Rectal smooth muscle tissue (tissue), 1 donor: ENCODE results near the gene ACBD6.

Experiments used
- H3K27ac ChIP-seq: one replicate; pipeline ENCODE4 v1.7.0; 2013; ENCODE audit warnings: low read depth, low read length, inconsistent platforms
- H3K27me3 ChIP-seq: one replicate; pipeline ENCODE4 v1.7.0; 2013; ENCODE audit warnings: low read length; ENCODE audit not compliant: control insufficient read depth, insufficient read depth
- H3K36me3 ChIP-seq: one replicate; pipeline ENCODE4 v1.7.0; 2013; ENCODE audit warnings: low read length; ENCODE audit not compliant: control insufficient read depth, insufficient read depth
- H3K4me1 ChIP-seq: one replicate; pipeline ENCODE4 v1.7.0; 2013; ENCODE audit warnings: low read length; ENCODE audit not compliant: control insufficient read depth, insufficient read depth
- H3K4me3 ChIP-seq: one replicate; pipeline ENCODE4 v1.7.0; 2013; ENCODE audit warnings: low read length
- H3K9ac ChIP-seq: one replicate; pipeline ENCODE4 v1.7.0; 2013; ENCODE audit warnings: low read length

ACBD6 gene

GRCh38 chr1:180500689-180501088 is 1.7 kb downstream of the ACBD6 start:
- no peak overlapping the region for H3K4me3 ChIP-seq
- H3K27me3 ChIP-seq: no peaks in the 10 kb centered on the region
- no peak overlapping the region for H3K9ac ChIP-seq
- H3K36me3 ChIP-seq: no peaks in the 10 kb centered on the region
- H3K4me1 ChIP-seq: peaks cover 9% of the 10 kb centered on the region
- no peak overlapping the region for H3K27ac ChIP-seq

- no peak overlapping the region for H3K9ac ChIP-seq
- H3K27me3 ChIP-seq: no peaks in the 10 kb centered on the region
- H3K27ac ChIP-seq: no peak overlapping the region
- H3K4me3 ChIP-seq: no peak overlapping the region
- H3K4me1 ChIP-seq: peaks cover 9% of the 10 kb centered on the region
- H3K36me3 ChIP-seq: no peaks in the 10 kb centered on the region
These were observed 3.8 kb downstream of the ACBD6 start for GRCh38 chr1:180498594-180498993.

- Histone ChIP-seq H3K27me3 (no peaks in the 10 kb centered on the region), H3K27ac (no peak overlapping the region), H3K4me1 (peaks cover 3% of the 10 kb centered on the region), H3K36me3 (no peaks in the 10 kb centered on the region), H3K9ac (no peak overlapping the region), H3K4me3 (no peak overlapping the region)
These were observed 4.6 kb downstream of the ACBD6 start for GRCh38 chr1:180497826-180498225.

- no peaks in the 10 kb centered on the region for H3K27me3 ChIP-seq
- no peak overlapping the region for H3K9ac ChIP-seq
- no peak overlapping the region for H3K27ac ChIP-seq
- no peaks in the 10 kb centered on the region for H3K36me3 ChIP-seq
- H3K4me3 ChIP-seq: no peak overlapping the region
- H3K4me1 ChIP-seq: no peaks in the 10 kb centered on the region
These were observed 8.0 kb downstream of the ACBD6 start for GRCh38 chr1:180494370-180494769.

- no peaks in the 10 kb centered on the region for H3K4me1 ChIP-seq
- no peak overlapping the region for H3K9ac ChIP-seq
- no peak overlapping the region for H3K27ac ChIP-seq
- no peak overlapping the region for H3K4me3 ChIP-seq
- no peaks in the 10 kb centered on the region for H3K27me3 ChIP-seq
- peaks cover 2% of the 10 kb centered on the region for H3K36me3 ChIP-seq
These were observed 12.4 kb downstream of the ACBD6 start for GRCh38 chr1:180489976-180490375.

GRCh38 chr1:180489313-180489712 is 13.1 kb downstream of the ACBD6 start:
- Histone ChIP-seq H3K4me3 (no peak overlapping the region), H3K27ac (no peak overlapping the region), H3K27me3 (no peaks in the 10 kb centered on the region), H3K9ac (no peak overlapping the region), H3K36me3 (peaks cover 2% of the 10 kb centered on the region), H3K4me1 (no peaks in the 10 kb centered on the region)

- Histone ChIP-seq H3K4me3 (no peak overlapping the region), H3K27ac (no peak overlapping the region), H3K9ac (no peak overlapping the region), H3K4me1 (no peaks in the 10 kb centered on the region), H3K36me3 (peaks cover 2% of the 10 kb centered on the region), H3K27me3 (no peaks in the 10 kb centered on the region)
These were observed 13.7 kb downstream of the ACBD6 start for GRCh38 chr1:180488661-180489060.

GRCh38 chr1:180486092-180486491 is 16.3 kb downstream of the ACBD6 start:
- H3K36me3 ChIP-seq: peaks cover 2% of the 10 kb centered on the region
- H3K4me1 ChIP-seq: no peaks in the 10 kb centered on the region
- no peak overlapping the region for H3K4me3 ChIP-seq
- H3K27ac ChIP-seq: no peak overlapping the region
- H3K27me3 ChIP-seq: no peaks in the 10 kb centered on the region
- no peak overlapping the region for H3K9ac ChIP-seq

- peaks cover 2% of the 10 kb centered on the region for H3K36me3 ChIP-seq
- no peaks in the 10 kb centered on the region for H3K27me3 ChIP-seq
- no peak overlapping the region for H3K4me3 ChIP-seq
- H3K9ac ChIP-seq: no peak overlapping the region
- H3K27ac ChIP-seq: no peak overlapping the region
- no peaks in the 10 kb centered on the region for H3K4me1 ChIP-seq
These were observed 17.9 kb downstream of the ACBD6 start for GRCh38 chr1:180484490-180484889.

- Histone ChIP-seq H3K4me3 (no peak overlapping the region), H3K27me3 (no peaks in the 10 kb centered on the region), H3K9ac (no peak overlapping the region), H3K27ac (no peak overlapping the region), H3K4me1 (no peaks in the 10 kb centered on the region), H3K36me3 (no peaks in the 10 kb centered on the region)
These were observed 19.7 kb downstream of the ACBD6 start for GRCh38 chr1:180482425-180483275.

GRCh38 chr1:180470031-180470430 is 32.3 kb downstream of the ACBD6 start:
- Histone ChIP-seq H3K4me1 (no peaks in the 10 kb centered on the region), H3K36me3 (no peaks in the 10 kb centered on the region), H3K27ac (no peak overlapping the region), H3K4me3 (no peak overlapping the region), H3K27me3 (no peaks in the 10 kb centered on the region), H3K9ac (no peak overlapping the region)

GRCh38 chr1:180468311-180468710 is 34.1 kb downstream of the ACBD6 start:
- H3K9ac ChIP-seq: no peak overlapping the region
- H3K36me3 ChIP-seq: no peaks in the 10 kb centered on the region
- H3K4me1 ChIP-seq: no peaks in the 10 kb centered on the region
- H3K4me3 ChIP-seq: no peak overlapping the region
- no peaks in the 10 kb centered on the region for H3K27me3 ChIP-seq
- no peak overlapping the region for H3K27ac ChIP-seq

GRCh38 chr1:180462102-180462501 is 40.3 kb downstream of the ACBD6 start:
- H3K27me3 ChIP-seq: no peaks in the 10 kb centered on the region
- H3K9ac ChIP-seq: no peak overlapping the region
- no peak overlapping the region for H3K27ac ChIP-seq
- peaks cover 3% of the 10 kb centered on the region for H3K36me3 ChIP-seq
- H3K4me1 ChIP-seq: no peaks in the 10 kb centered on the region
- no peak overlapping the region for H3K4me3 ChIP-seq
